Smooth muscle cell of the brain vasculature (primary cell): Measurements from ENCODE around the gene RFFL.
"Not testable (repeated sequence)": the region's sequence is repeated elsewhere in the genome, so short reads cannot be mapped to it uniquely, and the experiment has no call there.

Experiments used
- DNase-seq: peaks from one replicate; pipeline ENCODE4 v3.0.0-alpha.2; 2012; ENCODE audit warnings: low read depth, low spot score

Gene RFFL

GRCh38 chr17:35048685-35049379 lies 14.7 kb downstream of the RFFL start:
- no peak for DNase-seq

GRCh38 chr17:35046740-35047283 lies 16.7 kb downstream of the RFFL start:
- DNase-seq = no peak

- no peak for DNase-seq
These were observed 17.3 kb downstream of the RFFL start for GRCh38 chr17:35046245-35046644.

DNA sequence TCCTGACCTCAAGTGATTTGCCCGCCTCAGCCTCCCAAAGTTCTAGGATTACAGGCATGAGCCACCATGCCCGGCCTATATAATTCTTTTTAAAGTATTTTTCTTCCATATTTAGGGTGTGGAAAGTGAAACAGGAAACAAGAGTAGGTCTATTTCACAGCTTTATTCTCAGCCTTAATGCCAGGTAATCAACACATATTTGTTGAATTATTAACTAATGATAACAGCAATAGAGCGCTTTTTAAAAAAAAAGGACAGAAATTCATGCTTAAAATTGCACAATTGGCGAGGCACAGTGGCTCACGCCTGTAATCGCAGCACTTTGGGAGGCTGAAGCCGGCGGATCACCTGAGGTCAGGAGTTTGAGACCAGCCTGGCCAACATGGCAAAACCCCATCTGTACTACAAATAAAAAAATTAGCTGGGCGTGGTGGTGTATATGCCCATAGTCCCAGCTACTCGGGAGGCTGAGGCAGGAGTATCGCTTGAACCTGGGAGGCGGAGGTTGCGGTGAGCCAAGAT lies 18.0 kb downstream of the RFFL start:
- not testable (repeated sequence) for DNase-seq

GRCh38 chr17:35044181-35044580 lies 19.3 kb downstream of the RFFL start:
- no peak for DNase-seq

DNA sequence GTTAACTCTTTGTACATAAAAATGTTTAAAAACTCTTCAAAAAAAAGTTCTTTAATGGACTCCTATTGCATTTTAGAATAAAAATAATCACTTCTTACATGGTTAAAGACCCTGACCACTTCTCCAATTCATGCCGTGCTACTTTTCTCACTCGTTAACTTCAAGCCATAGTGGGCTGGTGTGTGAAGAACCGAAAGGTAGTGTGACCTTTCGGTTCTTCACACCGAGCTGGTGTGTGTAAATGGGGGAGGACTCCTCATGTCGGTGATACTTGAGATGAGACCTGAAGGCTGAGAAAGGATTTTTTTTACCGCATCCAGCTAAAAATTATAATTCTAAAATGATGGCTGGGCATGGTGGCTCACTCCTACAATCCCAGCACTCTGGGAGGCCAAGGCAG lies 22.1 kb downstream of the RFFL start:
- DNase-seq = no peak

DNA sequence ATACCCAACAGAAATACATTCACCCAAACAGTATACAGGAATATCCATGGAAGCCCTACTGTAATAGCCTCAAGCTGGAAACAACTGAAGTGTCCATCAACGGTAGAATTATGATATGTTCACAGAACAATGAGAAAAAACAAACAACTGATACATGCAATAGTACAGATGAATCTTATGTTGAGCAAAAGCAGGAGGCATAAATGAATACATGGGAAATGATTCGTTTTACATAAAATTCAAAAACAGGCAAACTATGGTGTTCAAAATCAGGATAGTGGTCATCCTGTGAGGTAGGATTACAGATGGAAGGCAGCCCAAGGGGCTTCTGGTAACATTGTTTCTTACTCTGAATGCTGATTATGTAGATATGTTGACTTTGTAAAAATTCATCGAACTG lies 25.1 kb downstream of the RFFL start:
- DNase-seq = no peak

- no peak for DNase-seq
These were observed 32.7 kb downstream of the RFFL start for GRCh38 chr17:35030780-35031179.

DNA sequence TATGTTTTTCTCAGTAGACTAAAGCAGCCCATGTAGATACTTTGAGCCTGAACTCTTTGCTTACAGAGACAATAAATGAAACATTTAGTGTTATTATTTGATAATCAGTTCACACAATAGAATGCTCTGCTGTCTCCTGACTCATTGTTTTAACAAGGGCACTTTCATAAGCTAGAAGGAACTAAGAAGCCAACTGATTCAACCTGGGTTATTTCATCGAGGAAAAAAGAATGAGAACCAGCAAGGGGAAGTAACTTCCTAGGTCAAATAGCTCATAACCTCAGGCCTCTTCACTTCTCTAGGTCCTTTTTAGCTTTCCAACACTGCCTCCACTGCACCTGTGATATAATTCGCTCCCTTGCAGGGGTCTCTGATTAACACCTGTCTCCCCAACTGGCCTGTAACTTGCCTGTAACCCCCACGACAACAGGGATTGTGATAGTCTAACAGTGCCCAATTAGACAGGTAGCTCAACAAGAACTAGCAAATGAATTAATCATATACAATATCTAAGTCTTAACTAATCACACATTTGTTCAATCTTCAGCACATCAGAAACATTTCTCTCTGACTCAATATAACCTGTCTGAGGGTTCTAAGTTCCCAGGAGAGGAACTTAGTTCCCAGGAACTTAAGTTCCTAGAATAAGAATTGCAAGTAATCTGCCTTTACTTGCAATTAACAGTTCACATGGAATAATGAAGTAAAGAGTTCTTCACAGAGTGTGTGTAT lies 34.8 kb downstream of the RFFL start:
- no peak for DNase-seq

DNA sequence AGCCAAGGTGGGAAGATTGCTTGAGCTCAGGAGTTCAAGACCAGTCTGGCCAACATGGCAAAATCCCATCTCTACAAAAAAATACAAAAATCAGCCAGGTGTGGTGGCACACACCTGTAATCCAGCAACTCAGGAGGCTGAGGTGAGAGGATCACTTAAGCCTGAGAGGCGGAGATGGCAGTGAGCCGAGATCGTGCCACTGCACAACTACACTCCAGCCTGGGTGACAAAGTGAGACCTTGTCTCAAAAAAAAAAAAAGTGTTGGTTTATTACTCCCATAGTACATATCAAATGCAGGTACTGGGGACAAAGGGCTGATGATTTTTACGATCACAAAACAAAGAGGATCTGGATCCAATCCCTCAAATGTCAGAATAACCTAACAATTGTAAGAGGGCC lies 35.4 kb downstream of the RFFL start:
- DNase-seq = not testable (repeated sequence)

GRCh38 chr17:35025541-35025940 lies 38.0 kb downstream of the RFFL start:
- DNase-seq = no peak

DNA sequence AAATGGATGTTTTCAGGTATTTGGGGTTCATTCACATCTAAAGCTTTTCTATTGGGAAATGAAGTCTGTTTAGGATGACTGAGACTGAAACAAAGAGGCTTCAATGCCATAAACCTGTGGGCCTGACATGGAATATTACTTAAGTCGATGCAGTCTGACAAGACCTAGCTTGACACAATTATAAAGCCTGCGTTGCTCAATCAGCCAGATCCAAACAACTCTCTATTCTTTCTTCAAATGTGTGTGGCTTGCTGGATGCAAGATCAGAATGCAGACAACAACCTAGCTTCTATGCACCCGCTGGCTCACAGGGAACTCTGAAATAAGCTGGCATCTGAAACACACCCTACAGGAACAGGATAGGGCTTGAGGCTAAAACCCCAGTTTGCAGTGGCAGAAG lies 40.0 kb downstream of the RFFL start:
- no peak for DNase-seq

- DNase-seq = peak; percentile 88
These were observed 40.9 kb downstream of the RFFL start for GRCh38 chr17:35022536-35023063.

- no peak for DNase-seq
These were observed 41.8 kb downstream of the RFFL start for GRCh38 chr17:35021520-35022380.

- DNase-seq = no peak
These were observed 43.9 kb downstream of the RFFL start for GRCh38 chr17:35019386-35020179.

- DNase-seq = no peak
These were observed 44.7 kb downstream of the RFFL start for GRCh38 chr17:35018814-35019213.

DNA sequence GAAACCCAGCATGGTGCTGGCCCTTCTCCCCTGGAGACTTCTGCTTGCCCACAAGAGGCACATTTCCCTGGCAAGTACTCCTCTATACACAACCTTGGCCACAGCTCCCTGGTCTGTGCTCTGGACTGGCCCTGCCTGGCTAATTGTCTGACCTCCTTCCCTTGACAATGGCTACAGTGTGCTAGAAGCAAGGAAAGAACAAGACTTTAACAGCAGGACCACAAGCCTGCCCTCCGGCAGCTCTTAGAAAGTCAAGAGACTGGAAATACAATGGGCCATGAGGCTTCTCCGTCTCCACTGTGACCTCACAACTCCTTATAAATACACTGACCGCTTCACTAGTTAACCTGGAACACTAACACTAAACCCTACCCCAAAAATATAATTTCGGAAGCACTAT lies 46.5 kb downstream of the RFFL start:
- no peak for DNase-seq

- no peak for DNase-seq
These were observed 47.1 kb downstream of the RFFL start for GRCh38 chr17:35016369-35016768.

DNA sequence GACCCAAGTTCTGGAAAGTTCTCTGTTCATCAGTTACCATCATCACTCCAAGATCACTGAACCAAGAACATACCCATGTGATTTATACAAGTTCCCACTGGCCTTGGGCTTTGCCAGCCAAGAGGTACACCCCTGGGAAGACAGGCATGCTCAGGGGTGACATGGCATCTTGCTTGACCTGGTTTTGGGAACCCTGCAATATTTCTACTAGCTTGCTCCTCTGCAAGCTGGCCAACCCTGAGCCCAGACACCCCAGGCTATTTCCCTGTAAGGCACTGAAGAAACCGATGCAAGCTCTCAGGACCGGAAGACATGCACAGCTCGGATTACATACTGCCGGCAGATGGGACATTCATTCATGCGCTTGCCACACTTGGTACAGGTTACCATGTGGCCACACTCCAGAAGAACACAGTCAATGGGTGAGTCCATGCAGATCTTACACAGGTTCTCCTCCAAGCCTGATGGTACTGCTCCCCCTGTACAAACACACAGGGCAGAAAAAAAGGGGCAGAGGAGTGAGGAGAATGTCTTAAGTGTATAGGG lies 51.8 kb downstream of the RFFL start:
- no peak for DNase-seq

GRCh38 chr17:35010093-35010492 lies 53.4 kb downstream of the RFFL start:
- DNase-seq = no peak

DNA sequence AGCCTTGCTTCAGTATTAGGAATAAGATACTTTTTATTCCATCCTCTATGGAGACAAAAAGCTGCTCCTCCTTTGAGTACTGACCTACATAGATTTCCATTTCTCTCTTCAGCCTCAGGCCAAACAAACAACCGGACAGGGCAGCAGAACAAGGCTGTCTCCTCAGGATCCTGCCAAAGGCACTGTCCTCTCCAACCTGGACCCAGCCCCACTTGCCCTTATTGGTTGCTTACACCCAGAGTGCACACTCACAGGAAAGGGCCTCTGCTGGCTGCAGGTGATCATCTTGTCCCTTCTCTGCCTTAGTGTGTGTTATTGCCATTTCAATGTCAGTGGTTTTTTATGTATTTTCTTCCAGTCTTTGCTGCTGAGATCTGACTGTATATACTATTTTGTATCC lies 56.5 kb downstream of the RFFL start:
- DNase-seq = no peak
